Measurements from ENCODE around the gene CDK17.

DNA sequence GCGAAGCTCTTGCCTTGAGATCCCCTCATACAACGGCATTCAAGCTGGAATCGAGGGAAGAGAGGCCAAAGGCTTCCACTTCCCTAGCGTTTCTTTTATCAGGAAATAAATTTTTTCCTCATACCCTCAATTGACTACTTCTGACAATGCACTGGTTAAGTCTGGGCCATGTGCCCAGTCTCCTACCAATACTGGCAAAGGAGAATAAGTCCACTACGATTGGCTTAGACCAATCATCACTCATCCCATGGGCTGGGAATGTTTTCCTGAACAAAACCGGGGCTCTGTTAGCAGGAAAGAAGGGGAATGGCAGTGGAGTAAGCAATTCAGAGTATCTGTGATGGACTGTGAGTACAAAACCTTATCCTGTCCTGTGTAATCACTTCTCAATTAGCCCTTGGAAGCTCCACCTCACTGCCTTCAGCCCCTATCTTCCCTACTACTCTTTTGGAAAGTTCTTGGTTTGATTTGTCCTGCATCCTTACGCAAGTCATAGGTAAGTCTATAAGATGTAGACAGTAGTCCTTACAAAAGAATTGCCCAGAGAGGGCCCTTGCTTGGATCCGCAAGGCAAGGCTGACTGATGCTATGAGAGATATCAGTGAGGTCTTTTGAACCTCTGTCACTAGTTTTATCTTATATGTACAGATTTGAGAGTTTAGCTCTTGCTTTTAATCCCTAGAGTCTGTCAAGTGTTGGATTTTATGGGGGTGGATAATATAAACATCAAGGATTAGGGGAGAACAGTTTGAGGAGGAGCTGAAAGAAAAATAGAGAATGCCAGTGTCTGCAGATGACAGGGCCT lies 36.3 kb upstream of the CDK17 start:
- TF ChIP-seq, protein P1, sequence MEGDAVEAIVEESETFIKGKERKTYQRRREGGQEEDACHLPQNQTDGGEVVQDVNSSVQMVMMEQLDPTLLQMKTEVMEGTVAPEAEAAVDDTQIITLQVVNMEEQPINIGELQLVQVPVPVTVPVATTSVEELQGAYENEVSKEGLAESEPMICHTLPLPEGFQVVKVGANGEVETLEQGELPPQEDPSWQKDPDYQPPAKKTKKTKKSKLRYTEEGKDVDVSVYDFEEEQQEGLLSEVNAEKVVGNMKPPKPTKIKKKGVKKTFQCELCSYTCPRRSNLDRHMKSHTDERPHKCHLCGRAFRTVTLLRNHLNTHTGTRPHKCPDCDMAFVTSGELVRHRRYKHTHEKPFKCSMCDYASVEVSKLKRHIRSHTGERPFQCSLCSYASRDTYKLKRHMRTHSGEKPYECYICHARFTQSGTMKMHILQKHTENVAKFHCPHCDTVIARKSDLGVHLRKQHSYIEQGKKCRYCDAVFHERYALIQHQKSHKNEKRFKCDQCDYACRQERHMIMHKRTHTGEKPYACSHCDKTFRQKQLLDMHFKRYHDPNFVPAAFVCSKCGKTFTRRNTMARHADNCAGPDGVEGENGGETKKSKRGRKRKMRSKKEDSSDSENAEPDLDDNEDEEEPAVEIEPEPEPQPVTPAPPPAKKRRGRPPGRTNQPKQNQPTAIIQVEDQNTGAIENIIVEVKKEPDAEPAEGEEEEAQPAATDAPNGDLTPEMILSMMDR (IDR thresholded peaks at IDR 0.05) = no peak
- TF ChIP-seq EZH2 (IDR thresholded peaks at IDR 0.05; ENCODE audit: borderline replicate concordance, insufficient read depth, low read depth, low read length, poor library complexity, severe bottlenecking) = no peak

Data from B cell (primary cell).